Measurements from ENCODE around the gene ERICH3.

ERICH3 gene

DNA sequence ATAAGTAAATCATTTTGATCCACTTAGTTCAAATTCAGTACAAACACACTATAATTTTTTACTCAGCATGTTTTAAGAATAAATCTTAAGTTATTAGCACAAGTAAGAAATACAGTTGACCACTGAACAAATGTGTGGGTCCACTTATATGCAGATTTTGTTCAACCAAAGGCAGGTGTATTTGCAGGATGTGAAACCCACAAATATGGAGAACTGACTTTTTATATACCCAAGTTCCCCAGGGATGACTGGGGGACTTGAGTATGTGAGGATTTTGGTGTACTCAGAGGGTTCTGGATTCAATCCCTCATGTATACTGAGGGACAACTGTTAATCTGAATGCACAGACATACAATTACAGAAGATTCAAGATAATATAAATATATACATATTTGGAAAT, 25.7 kb upstream of the ERICH3 start:
- Histone ChIP-seq H3K4me3 (ENCODE audit: insufficient read depth, low read length, poor library complexity, severe bottlenecking) (no peak overlapping the region), H3K27ac (ENCODE audit: low read depth, low read length) (no peak overlapping the region), H3K9me3 (ENCODE audit: insufficient read depth, low read length) (no peaks in the 10 kb centered on the region), H3F3A (ENCODE audit: insufficient read depth) (no peaks in the 10 kb centered on the region), H3K9me2 (replicated peaks; ENCODE audit: insufficient read depth, low read length) (no peaks in the 10 kb centered on the region), H3K27me3 (ENCODE audit: low read length) (no peaks in the 10 kb centered on the region), H3K4me2 (ENCODE audit: low read depth, low read length, poor library complexity, severe bottlenecking) (no peak overlapping the region), H2AFZ (ENCODE audit: low read depth, low read length, severe bottlenecking) (no peak overlapping the region), H3K79me2 (ENCODE audit: insufficient read depth, low read length) (no peaks in the 10 kb centered on the region), H4K20me1 (ENCODE audit: low read depth, low read length) (no peaks in the 10 kb centered on the region), H3K9ac (ENCODE audit: low read length) (no peak overlapping the region), H3K36me3 (ENCODE audit: low read length) (0 out of 2 replicates have a peak, but pooled peaks cover 5% of the 10 kb centered on the region)
- no peak for TF ChIP-seq EZH2phosphoT487 (conservative IDR thresholded peaks at IDR 0.05; ENCODE audit: low read length)
- TF ChIP-seq, protein P1, sequence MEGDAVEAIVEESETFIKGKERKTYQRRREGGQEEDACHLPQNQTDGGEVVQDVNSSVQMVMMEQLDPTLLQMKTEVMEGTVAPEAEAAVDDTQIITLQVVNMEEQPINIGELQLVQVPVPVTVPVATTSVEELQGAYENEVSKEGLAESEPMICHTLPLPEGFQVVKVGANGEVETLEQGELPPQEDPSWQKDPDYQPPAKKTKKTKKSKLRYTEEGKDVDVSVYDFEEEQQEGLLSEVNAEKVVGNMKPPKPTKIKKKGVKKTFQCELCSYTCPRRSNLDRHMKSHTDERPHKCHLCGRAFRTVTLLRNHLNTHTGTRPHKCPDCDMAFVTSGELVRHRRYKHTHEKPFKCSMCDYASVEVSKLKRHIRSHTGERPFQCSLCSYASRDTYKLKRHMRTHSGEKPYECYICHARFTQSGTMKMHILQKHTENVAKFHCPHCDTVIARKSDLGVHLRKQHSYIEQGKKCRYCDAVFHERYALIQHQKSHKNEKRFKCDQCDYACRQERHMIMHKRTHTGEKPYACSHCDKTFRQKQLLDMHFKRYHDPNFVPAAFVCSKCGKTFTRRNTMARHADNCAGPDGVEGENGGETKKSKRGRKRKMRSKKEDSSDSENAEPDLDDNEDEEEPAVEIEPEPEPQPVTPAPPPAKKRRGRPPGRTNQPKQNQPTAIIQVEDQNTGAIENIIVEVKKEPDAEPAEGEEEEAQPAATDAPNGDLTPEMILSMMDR (IDR thresholded peaks at IDR 0.05; ENCODE audit: insufficient read depth, low read length, poor library complexity, severe bottlenecking) = no peak

DNA sequence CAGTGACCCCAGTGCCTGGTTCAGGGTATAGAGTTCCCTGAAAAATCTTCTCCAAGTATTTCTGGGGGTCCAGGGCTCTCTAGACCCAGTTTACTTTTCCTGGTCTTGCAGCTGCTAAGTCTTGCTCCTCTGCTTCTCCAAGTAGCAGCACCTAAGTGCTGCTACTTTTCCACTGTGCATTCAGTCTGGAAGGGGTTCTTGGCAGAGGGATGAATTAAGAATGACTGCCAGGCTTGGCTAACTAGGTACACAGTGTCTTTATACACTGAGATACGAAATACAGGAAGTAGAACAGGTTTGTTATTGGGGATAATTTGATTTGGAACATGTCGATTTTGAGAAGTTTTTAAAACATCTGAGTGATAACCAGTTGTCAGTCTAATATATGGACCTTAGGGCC, 24.2 kb upstream of the ERICH3 start:
- no peaks in the 10 kb centered on the region for H3F3A ChIP-seq (ENCODE audit: insufficient read depth)
- no peak overlapping the region for H3K4me3 ChIP-seq (ENCODE audit: insufficient read depth, low read length, poor library complexity, severe bottlenecking)
- H3K9me2 ChIP-seq (replicated peaks; ENCODE audit: insufficient read depth, low read length) = no peaks in the 10 kb centered on the region
- no peak overlapping the region for H3K9ac ChIP-seq (ENCODE audit: low read length)
- H2AFZ ChIP-seq (ENCODE audit: low read depth, low read length, severe bottlenecking) = no peak overlapping the region
- TF ChIP-seq, protein P1 (IDR thresholded peaks at IDR 0.05; ENCODE audit: insufficient read depth, low read length, poor library complexity, severe bottlenecking) = no peak
- TF ChIP-seq EZH2phosphoT487 (conservative IDR thresholded peaks at IDR 0.05; ENCODE audit: low read length) = no peak
- no peaks in the 10 kb centered on the region for H3K9me3 ChIP-seq (ENCODE audit: insufficient read depth, low read length)
- H3K4me2 ChIP-seq (ENCODE audit: low read depth, low read length, poor library complexity, severe bottlenecking) = no peak overlapping the region
- H3K79me2 ChIP-seq (ENCODE audit: insufficient read depth, low read length) = no peaks in the 10 kb centered on the region
- H3K36me3 ChIP-seq (ENCODE audit: low read length) = 0 out of 2 replicates have a peak, but pooled peaks cover 5% of the 10 kb centered on the region
- H3K27ac ChIP-seq (ENCODE audit: low read depth, low read length) = no peak overlapping the region
- H4K20me1 ChIP-seq (ENCODE audit: low read depth, low read length) = no peaks in the 10 kb centered on the region
- H3K27me3 ChIP-seq (ENCODE audit: low read length) = no peaks in the 10 kb centered on the region

DNA sequence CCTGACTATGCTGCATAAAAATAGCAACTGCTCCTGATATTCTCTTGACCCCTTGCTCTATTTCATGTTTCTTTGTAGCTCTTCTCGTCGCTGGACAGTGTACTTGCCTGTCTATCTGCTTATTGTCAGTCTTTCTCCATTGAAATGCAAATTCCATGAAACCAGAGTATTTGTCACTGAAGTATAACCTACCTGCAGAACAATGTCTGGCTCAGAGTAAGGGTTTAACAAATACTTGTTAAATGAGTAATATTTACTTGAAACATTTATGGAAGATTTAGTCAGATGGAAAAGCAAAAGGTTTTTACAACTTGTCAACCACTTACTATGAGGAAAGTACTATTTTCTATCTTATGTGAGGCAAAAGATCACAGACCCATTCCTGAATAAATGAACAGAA, 19.9 kb upstream of the ERICH3 start:
- Histone ChIP-seq H3K79me2 (ENCODE audit: insufficient read depth, low read length) (no peaks in the 10 kb centered on the region), H3K4me2 (ENCODE audit: low read depth, low read length, poor library complexity, severe bottlenecking) (no peak overlapping the region), H3F3A (ENCODE audit: insufficient read depth) (no peaks in the 10 kb centered on the region), H3K36me3 (ENCODE audit: low read length) (no peaks in the 10 kb centered on the region), H3K4me3 (ENCODE audit: insufficient read depth, low read length, poor library complexity, severe bottlenecking) (no peak overlapping the region), H3K9me2 (replicated peaks; ENCODE audit: insufficient read depth, low read length) (no peaks in the 10 kb centered on the region), H2AFZ (ENCODE audit: low read depth, low read length, severe bottlenecking) (no peak overlapping the region), H3K27ac (ENCODE audit: low read depth, low read length) (no peak overlapping the region), H3K9me3 (ENCODE audit: insufficient read depth, low read length) (no peaks in the 10 kb centered on the region), H3K27me3 (ENCODE audit: low read length) (no peaks in the 10 kb centered on the region), H4K20me1 (ENCODE audit: low read depth, low read length) (no peaks in the 10 kb centered on the region), H3K9ac (ENCODE audit: low read length) (no peak overlapping the region)
- no peak for TF ChIP-seq EZH2phosphoT487 (conservative IDR thresholded peaks at IDR 0.05; ENCODE audit: low read length)
- TF ChIP-seq, protein P1 (IDR thresholded peaks at IDR 0.05; ENCODE audit: insufficient read depth, low read length, poor library complexity, severe bottlenecking) = no peak

All from SU-DHL-6 (cell line).